Measurements from ENCODE around the gene MYCBPAP.

The MYCBPAP gene

GRCh38 chr17:50536683-50537646, 28.7 kb downstream of the MYCBPAP start:
- H3K27ac ChIP-seq: no peak overlapping the region
- TF ChIP-seq CTCF (IDR thresholded peaks at IDR 0.05; ENCODE audit: low read depth, low read length, missing control alignments): no peak
- no peak for DNase-seq
- H3K36me3 ChIP-seq (replicated peaks): no peaks in the 10 kb centered on the region
- in situ Hi-C loops (cut with HindIII; ENCODE audit: low pct_ligation_motif_present, low sequenced_read_pairs): no loop called here
- peaks cover 17% of the 10 kb centered on the region for H3K27me3 ChIP-seq (replicated peaks)
- no peak overlapping the region for H3K4me3 ChIP-seq (ENCODE audit: low read depth, low read length)

DNA sequence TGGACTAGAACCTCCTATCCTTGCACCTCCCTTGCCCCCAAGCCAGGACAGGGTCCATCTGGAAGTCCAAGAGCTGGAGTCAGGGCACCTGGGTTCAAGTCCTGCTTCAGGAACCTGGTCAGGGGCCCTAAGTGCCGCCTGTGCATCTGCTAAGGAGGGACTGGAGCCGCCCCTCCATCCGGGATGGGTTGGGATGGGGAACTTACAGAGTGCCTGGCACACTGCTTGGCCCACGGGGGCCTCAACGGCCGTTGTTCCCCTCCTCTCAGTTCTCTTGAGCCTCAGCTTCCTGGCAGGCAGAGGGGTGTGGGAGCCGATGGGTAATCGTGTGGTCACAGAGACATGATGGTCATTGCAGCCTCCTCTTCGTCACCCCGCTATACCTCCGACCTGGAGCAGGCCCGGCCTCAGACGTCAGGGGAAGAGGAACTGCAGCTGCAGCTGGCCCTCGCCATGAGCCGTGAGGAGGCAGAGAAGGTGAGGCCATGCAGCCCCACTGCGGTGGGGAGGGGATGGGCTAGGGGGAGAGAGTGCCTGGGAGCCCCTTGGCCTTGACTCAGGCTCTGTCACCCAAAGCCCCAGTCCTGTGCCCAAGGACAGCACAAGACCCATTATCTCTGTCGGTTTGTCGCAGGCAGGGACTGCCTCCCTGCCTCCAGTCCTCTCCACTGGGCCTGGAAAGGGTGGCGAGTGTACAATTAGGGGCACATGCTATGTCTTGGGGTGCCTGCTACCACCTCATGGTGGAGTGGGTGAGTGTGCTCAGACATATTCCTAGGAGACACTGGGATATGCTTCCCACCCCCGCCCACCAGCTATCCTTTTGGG, 29.7 kb downstream of the MYCBPAP start:
- no peak for DNase-seq
- Histone ChIP-seq H3K27me3 (replicated peaks) (peaks cover 7% of the 10 kb centered on the region), H3K4me3 (ENCODE audit: low read depth, low read length) (no peak overlapping the region), H3K36me3 (replicated peaks) (no peaks in the 10 kb centered on the region), H3K27ac (no peak overlapping the region)
- no peak for TF ChIP-seq CTCF (IDR thresholded peaks at IDR 0.05; ENCODE audit: low read depth, low read length, missing control alignments)
- in situ Hi-C loops (cut with HindIII; ENCODE audit: low pct_ligation_motif_present, low sequenced_read_pairs): no loop called here

DNA sequence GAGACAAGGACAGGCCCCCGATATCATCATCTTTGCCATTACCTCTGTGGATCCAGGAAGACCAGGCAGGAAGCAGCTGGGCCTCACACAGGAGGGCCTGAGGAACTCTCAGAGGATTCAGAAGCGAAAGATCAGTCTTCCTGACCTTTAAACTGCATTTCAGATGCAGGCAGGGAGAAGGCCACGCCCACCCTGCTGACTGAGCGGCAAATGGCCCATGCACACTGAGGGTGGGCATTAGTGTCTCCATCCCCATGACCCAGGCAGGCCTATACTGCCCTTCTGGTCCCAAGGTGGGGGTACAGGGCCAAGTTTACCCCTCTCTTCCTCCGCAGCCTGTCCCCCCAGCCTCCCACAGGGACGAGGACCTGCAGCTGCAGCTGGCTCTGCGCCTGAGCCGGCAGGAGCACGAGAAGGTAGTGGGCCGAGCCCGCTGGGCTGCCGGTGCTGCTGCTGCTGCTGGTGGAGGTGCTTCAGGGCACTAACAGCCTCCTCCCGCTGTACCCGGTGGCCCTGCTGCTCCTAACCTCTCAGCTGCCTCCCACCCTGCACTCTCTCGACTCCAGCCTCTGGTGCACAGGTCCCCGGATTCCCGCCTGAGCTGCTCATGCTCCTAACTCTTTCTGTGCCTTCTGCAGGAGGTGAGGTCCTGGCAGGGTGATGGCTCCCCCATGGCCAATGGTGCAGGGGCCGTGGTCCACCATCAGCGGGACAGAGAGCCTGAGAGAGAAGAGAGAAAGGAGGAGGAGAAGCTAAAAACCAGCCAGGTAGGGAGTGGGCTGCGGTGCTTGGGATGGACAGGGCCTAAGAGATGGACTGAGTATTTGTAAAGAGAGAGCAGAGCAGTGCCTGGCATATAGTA, 30.5 kb downstream of the MYCBPAP start:
- H3K27ac ChIP-seq: no peak overlapping the region
- no peaks in the 10 kb centered on the region for H3K36me3 ChIP-seq (replicated peaks)
- no peak overlapping the region for H3K4me3 ChIP-seq (ENCODE audit: low read depth, low read length)
- TF ChIP-seq CTCF (IDR thresholded peaks at IDR 0.05; ENCODE audit: low read depth, low read length, missing control alignments): no peak
- no peak for DNase-seq
- no peaks in the 10 kb centered on the region for H3K27me3 ChIP-seq (replicated peaks)
- in situ Hi-C loops (cut with HindIII; ENCODE audit: low pct_ligation_motif_present, low sequenced_read_pairs): no loop called here

DNA sequence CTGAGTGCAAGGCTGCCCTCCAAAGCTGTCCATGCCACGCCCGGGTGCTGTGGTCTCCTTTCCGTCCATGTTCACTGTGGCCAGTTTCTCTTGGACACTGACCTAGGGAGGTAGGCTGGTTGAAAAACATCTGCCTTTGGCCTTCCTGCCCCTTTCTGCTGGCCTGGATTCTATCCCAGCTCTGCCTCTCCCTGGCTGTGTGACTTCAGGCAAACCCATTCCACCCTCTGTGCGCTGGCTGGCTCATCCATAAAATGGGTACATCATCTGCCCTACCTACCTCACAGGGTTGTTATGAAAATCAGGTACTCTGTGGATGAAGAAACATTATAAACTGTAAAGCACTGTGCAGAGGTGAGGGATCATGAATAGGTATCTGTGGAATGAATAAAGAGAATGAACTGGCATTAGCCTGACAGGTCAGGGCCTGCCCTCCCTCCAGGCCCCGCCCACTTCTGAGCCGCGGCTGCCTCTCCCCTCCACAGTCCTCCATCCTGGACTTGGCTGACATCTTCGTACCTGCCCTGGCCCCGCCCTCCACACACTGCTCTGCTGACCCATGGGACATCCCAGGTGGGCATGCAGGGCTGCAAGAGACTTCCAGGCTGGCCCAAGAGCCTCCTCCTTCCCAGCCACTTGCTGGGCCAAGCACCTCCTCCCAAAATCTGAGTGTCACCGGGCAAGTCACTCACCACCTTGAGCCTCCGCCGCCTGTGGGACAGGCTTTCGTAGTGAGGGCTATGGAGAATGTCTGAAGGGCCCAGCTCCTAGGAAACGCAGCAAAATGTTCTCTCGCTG, 31.7 kb downstream of the MYCBPAP start:
- no peaks in the 10 kb centered on the region for H3K36me3 ChIP-seq (replicated peaks)
- in situ Hi-C loops (cut with HindIII; ENCODE audit: low pct_ligation_motif_present, low sequenced_read_pairs): no loop called here
- no peak overlapping the region for H3K4me3 ChIP-seq (ENCODE audit: low read depth, low read length)
- no peak overlapping the region for H3K27ac ChIP-seq
- no peak for TF ChIP-seq CTCF (IDR thresholded peaks at IDR 0.05; ENCODE audit: low read depth, low read length, missing control alignments)
- H3K27me3 ChIP-seq (replicated peaks): no peaks in the 10 kb centered on the region
- no peak for DNase-seq
